Measurements from ENCODE around the gene ETV6. TPM values are rescaled to one million over a fixed set of nuclear protein-coding genes. Genes with fewer than 3 reads are reported as not detected.

ETV6 gene
- total and polyA plus RNA-seq, 2 of the 8 experiments (the other 6 are each of a cell fraction or from before 2014, with no cell fraction given): 5.5 to 23.9 TPM

GRCh38 chr12:11826574-11826973 is 177.1 kb downstream of the ETV6 start (continued):
- no peak for TF ChIP-seq TAF7 (optimal IDR thresholded peaks at IDR 0.05; ENCODE audit: borderline replicate concordance, low read depth, low read length)
- no peak for TF ChIP-seq SP1 (IDR thresholded peaks at IDR 0.05; ENCODE audit: low read depth, low read length)
- no peak for TF ChIP-seq GABPA (IDR thresholded peaks at IDR 0.05; ENCODE audit: borderline replicate concordance, insufficient read depth, low read length)
- TF ChIP-seq CREB1 (IDR thresholded peaks at IDR 0.05): no peak
- no peak for TF ChIP-seq USF2 (IDR thresholded peaks at IDR 0.05; ENCODE audit: low read length)
- no peak for TF ChIP-seq KDM1A (IDR thresholded peaks at IDR 0.05; ENCODE audit: borderline replicate concordance, low read length)
- TF ChIP-seq POLR2AphosphoS5 (IDR thresholded peaks at IDR 0.05; ENCODE audit: low read depth, low read length): no peak

Data from H1 (cell line).